Left lobe of liver (tissue), 2 donors: Measurements from ENCODE around the gene SUCLG1. TPM values are rescaled to one million over a fixed set of nuclear protein-coding genes. Genes with fewer than 3 reads are reported as not detected.
"Not testable (repeated sequence)": the region's sequence is repeated elsewhere in the genome, so short reads cannot be mapped to it uniquely, and the experiment has no call there.

Experiments
- ATAC-seq: fragments of 200-7000 bp; cut with Tn5 transposase; one replicate; pipeline ENCODE4 v1.9.1; 2020; ENCODE audit warnings: mild to moderate bottlenecking, moderate library complexity
- DNase-seq: peaks from one replicate; pipeline ENCODE4 v3.0.0-alpha.2; 2020; ENCODE audit warnings: low spot score
- total RNA-seq: library from RNA; stranded (reverse); gene quantifications from one replicate; pipeline ENCODE4 v1.2.1, GENCODE V29; 2021
- donor health status: DM: no; HTN: no; CAD: no; lungs with moderate emphysema.
- donor health status: DM: no; HTN: yes; CAD: no.

The SUCLG1 gene
- 82.0 TPM for total RNA-seq

DNA sequence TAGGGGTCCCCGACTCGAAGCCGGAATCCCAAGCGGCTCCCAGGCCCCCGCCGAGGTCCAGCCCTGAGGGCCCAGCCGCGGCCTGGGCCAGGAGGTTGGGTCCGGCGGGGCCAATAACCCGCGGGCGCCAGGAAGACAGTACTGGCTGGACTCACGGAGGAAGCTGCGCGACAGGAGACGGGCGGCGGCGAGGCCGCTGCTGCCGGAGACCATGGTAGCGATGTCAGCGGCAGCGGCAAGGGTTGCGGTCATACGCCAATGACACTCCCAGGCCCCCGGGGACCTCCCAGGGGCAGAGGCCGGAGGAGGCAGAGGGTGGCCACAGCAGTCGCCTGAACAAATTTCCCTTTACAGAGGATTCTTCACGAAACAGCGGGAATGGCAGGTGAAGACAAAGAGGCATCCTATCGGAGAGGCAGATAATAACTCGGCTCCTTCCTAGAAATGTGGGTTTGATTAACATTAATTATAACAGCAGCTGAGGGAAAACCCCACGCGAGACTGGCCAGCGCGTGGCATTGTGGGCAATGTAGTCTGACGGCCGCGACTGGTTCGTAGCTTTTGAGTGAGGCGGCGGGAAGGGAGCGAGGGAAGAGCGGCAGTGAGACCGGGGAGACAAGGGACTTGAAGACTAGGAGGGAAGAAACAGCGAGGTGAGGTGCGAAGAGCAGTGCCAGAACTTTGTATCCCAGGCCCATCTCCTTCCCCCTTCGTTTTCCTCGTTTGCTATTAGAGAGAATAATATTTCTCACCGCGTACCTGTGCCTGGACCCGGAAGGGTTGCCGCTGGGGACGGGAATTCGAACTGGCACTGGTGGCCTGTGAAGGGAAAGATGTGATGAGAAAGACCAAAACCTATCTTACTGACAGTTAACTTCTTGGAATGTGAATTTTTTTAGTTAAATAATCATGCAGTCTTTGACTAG is at the start of gene SUCLG1:
Gene SUCLG1, minus strand, starts transcription at position 263 of the 926 bp plus-strand sequence. Its CDS starts 11 bp downstream, at position 252.
- peak; percentile 90 for DNase-seq
- ATAC-seq: peak; percentile 94

DNA sequence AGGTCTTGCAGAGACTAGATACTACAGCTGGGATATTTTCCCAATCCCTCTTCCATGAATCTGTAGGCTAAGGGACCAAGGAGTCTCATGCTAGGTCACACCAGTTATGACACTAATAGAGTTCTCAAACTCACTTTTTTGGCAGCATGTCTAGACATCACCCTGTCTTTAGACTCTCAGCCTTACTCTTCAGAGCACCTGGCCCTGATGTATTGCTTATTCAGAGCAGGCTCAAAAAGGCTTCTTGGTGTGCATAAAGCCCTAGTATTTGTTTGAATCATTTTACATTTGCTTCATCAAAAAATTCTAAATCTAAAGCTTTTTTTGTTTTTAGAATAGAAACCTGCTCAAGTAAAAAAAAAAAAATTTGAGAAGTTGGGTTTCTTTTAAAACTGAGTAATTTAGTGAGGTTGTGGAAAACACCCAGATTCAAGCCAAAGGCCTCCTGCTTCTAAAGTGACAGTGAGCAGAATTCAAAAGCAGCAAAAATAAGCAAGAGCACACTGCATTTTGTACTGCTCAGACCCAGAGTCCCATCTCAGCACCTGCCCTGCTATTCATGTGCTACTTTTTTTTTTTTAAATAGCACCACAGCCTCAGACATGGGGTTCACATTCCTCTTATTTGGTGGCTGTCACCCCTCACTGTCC is 39.2 kb upstream of the SUCLG1 start:
- no peak for ATAC-seq
- DNase-seq: no peak

DNA sequence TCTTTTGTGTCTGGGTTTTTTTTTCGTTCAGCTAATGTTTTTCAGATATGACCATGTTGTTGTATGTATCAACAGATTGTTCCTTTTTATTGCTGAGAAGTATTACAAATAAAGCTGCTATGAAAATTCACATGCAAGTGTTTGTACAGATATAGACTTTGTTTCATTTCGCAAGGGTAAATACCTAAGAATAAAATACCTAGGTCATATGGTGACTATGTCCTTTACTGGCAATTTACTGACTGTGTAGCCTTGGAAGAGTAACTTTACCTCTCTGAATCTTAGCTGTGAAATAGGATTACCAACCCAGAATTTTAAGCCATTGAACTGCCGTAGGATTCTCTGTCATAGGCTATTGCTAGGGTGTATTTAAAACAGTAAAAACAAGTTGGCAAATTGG is 38.2 kb upstream of the SUCLG1 start:
- ATAC-seq (no peak), DNase-seq (no peak)

DNA sequence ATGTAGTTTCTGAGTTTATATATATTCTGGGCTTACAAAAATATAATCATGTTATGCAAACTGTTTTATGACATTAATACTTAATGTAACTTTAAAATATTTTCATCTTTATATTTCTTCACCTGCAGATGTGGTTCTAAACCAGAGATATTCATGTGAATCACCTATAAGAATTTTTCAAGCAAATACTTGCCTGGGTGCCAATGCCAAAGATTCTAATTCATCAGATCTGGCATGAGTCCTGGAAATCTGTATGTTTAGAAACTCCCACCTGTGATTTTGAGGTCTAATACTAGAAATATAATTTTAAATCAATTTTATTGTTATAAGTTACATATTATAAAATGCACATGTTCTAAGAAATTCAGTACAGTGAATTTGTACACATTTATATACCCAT is 37.3 kb upstream of the SUCLG1 start:
- no peak for DNase-seq

DNA sequence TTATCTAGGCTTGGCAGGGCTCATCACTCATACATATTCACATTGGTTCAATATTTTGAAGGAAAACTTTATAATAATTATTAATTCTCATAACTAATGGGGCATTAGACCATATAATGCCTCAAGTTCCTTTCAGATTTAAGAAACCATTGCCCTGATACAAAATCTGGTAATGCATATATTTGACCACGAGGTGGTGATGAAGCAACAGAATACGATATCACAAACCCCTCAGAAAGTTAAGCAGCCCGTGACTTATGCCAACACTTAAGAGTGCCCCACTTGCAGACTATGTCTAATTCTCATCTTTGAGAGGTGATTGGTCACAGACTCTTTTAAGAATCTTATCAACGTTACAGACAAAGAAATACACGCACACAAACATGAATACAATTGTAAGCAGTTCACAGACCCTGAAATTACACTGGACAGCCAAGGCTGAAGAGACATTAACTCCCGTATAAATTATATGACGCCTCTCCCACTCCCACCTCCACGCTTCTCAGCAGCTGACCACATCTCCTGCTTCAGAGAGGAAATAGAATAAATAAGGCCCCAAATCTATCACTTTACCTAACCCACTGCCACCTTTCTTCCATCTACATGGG is 36.6 kb upstream of the SUCLG1 start:
- DNase-seq (no peak), ATAC-seq (peak; percentile 97)

More for the DNA sequence above, 37.3 kb upstream of the SUCLG1 start:
- ATAC-seq: no peak

DNA sequence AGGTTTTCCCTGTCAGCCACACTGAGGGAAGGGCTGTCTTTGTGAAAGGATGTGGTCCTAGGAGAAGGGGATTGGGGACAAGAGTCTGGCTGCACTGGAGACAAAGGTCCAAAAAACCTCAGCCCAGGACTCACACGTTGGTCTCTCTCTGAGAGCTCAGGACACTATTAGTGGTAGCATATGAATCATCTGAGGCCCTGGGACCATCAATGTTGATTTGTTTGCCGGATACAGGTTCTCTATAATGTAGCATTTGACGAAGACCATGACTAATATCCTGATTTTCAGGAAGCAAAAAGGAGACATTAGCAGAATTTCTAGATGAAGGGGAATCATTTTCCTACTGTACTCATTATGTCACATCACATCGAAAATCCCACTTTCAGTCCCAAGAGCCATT is 35.0 kb upstream of the SUCLG1 start:
- ATAC-seq (no peak), DNase-seq (no peak)

DNA sequence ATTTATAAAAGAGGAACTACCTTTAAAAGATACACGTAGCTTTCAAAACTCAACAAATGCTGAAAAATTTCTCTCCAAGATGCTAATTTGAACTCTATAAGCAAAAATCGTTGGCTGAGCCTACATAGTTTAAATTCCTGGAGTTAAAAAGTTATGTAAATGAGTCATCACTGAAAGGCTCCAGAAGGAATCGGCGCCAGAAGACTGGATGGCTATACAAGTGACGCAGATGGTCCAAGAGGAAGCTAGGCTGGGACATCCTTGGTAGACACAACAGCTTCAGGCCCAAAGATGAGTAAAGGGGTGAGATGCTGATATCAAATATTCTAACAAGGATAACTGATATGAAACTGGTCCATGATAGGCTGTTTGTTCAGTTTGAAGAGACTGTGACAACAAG is 34.4 kb upstream of the SUCLG1 start:
- DNase-seq (no peak), ATAC-seq (no peak)

DNA sequence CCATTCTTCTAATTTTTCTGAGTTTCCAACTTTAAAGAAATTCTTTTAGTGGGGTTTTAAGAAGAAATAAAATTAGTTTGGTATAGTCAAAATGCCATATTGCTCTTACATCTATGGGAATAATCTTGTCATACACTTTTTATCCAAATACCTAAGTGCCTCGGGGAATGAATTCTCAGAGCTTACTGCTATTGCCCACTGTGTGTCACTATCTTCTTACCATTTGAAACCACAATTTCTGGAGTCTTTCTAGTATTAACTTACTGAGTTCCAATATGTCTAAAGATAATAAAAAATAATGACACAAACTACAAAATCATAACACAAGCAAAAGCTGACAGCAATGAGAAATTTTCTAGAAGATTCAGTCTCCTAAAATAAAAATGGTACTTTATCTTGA is 33.5 kb upstream of the SUCLG1 start:
- ATAC-seq: no peak
- DNase-seq: no peak

DNA sequence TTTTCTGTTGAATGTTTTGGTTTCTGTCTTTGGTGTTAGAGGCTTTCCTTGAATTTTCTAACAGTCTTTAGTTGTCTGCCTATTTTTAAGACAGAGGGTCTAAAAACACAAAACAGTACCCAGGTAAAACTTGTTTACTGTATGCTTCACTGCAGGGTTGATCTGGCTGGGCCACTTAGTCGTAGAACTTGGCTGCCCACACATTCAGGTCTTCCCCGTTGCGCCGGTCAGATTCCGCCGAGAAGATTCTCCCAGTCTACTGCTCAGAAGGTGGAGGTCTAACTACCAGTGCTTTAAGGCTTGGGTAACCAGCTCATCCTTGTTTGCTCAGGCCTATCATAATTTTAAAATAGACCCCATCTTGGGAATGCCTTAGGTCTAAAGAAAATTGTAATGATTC is 32.7 kb upstream of the SUCLG1 start:
- no peak for DNase-seq
- no peak for ATAC-seq

DNA sequence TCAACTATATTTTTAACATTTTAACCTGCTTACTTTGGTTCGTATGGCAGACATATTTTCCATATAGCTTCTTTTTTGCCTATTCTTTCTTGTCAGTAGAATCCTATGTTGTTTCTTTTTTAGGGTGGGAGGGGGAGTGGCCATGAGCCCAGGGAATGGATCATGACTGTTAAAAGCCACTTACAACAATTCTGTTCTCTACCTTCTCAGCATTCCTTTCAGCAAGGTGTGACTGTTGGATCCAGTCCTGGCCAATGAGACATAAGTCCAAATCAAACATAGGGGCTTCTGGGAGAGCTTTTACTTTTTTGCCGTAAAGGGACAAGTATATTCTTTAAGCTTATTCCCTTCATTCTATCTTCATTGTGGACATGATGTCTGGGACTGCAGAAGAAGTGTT is 32.2 kb upstream of the SUCLG1 start:
- DNase-seq (no peak), ATAC-seq (no peak)

DNA sequence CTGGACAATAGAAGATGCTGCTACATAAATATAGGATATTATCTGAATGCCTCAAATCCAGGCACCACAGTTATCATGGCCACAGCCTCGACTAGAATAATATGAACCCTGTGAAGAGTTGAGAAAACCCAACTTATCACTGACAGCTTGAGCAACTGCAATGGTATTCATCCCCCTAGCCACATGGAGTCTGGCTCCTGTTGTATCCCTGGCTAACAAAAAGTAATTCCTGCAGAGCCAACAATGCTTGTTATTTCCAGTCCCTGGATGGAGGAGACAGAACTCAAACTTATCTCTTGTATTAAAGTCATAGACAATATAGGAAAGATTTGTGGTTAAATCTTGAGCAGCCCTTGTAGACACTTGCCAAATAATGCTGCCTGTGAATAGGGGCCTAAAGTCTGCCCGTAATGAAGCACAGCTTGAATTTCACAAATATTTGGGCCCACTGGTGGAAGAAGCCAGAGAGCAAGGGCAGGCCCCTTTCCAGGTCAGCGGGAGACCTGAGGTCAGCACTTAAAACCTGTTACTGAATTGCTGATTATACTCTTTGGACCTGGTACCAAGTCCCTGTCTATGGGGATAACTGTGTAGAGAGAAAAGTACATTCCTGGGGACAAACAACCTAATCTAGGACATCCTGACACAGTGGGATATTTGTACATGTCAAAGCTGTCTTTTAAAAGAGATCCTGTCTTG is 28.4 kb upstream of the SUCLG1 start:
- ATAC-seq (peak; percentile 87), DNase-seq (peak; percentile 57)

DNA sequence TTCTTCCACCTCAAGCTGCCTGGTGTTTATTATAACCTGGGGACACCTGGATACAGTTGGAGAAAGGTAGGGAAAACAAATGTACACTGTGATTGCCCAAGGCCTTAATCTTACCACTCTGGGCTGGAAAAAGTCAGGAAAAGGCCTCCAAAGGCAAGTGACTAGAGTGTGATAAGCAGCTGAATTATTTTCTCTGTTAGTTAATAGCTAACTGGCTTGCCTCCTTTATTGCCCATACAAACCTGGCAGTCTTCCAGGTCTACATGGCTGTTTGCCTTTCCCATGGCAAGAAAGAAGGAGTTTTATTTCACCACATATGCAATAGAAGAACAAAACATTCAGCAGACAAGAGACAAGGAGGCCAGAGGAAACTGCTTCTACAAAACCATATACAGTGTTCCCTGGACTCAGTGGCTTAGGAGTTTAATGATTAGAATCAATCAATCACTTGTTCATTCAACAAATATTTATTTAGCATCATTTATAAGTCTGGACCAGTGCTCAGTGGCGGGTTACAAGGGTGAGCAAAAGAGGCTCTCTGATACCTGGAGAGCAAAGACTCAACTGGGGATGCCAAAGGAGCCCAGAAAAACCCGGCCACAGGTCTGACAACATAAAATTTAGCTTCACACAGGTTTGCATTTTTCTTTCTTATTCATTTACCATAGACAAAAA is 27.5 kb upstream of the SUCLG1 start:
- ATAC-seq (peak; percentile 76), DNase-seq (peak; percentile 61)

DNA sequence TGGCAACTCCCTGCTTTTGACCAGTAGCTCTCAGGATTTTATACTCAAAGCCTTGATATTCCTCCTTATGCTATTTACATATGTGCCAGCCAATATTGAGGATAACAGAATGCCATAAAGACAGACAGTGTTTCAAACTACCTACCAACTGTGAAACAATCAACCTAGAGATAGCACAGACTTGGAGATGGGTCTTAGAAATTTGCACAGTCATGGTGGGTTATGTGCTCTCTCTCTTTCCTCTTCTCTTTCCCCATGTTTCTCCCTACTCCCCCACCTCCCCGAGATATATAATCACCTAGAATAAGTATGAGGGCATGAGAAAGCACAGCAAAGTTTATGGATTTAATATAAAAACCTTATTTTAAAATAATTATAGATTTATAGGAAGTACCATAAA is 24.2 kb upstream of the SUCLG1 start:
- DNase-seq (no peak), ATAC-seq (no peak)

DNA sequence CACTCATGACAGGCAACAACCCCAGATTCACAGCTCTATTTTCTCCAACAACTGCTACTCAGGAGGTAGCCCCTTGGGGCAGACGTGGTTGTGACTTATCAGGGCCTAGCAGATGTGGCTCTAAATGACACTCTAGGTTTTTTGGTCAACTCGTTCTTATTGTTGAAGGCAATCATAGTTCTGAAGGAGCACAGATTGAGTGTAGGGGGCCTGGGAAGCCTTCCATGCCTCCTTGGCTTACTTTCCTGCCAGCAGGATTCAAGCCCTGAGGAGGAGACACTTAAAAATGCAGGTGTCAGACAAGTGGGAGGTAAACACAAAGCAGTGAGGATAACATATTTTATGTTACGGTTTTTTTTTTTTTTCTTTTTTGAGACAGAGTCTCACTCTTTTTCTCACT is 23.5 kb upstream of the SUCLG1 start:
- ATAC-seq (no peak), DNase-seq (no peak)

DNA sequence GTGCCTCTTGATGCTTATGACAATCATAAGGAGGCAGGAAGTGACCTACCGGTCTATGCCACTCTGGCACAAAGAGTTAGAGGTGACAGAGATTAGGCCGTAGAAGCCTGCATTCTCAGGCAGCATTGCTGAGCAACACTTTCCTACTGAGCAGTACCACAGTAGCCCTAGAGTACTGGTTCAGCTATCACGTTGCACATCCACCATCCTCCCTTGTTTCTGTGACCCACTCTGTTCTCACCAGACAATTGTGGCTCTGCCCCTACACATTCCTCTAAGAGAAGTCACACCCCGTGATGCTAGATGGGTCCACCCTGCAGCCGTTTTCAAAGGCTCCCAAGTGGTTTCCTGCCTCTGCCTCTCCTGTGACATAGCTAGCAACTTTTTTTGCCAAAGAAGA is 22.6 kb upstream of the SUCLG1 start:
- no peak for ATAC-seq
- DNase-seq: no peak

DNA sequence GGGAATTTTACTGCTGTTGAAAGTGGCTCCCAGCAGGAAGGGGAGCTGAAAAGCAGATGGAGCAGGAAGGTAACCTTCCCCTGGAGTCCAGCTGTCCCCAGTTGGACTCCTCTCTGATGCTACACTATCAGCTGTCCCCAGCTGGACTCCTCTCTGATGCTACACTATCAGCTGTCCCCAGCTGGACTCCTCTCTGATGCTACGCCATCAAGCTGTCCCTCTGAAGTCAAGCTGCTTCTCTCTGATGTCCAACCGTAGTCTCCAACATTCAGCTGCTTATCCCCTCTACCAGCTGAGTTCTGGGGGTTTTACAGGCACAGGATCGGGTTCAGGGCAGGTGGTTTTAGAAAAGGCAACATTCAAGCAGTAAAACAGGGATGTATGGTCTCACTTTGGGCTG is 19.8 kb upstream of the SUCLG1 start:
- ATAC-seq: no peak
- DNase-seq: no peak

DNA sequence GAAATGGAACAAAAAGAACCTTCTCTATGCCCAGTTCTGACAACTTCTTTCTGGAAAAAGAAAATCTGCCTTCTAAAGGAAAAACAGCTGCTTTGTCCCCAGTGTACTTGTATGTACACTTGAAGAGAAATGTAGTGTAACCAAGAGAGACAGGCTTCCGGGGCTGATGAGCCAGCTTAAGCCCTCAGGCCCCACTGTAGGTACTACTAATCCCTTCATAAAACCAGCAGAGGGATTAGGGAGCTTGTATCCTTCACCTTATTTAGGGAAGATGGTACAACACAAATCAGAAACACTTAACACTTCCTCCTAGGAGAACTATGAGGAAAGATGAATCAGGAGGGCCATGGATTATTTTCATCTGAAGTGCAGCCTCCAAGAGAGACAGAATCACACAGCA is 18.8 kb upstream of the SUCLG1 start:
- ATAC-seq: no peak

DNA sequence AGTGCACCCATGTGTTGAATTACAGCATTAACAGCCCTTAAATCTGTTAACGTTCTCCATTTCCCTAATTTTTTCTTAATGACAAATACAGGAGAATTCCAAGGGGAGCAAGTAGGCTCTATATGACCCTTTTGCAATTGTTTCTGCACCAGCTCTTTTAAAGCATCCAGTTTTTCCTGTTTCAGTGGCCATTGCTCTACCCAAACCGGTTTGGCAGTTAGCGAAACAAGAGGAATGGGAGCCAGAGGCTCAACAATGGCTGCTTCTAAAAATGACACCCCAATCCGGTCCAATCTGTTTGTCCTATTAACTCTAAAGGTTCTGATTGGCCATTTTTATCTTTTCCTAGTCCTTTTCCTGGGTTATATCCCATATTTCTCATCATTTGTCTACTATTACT is 15.1 kb upstream of the SUCLG1 start:
- DNase-seq (no peak), ATAC-seq (no peak)

More for the DNA sequence above, 18.8 kb upstream of the SUCLG1 start:
- no peak for DNase-seq

DNA sequence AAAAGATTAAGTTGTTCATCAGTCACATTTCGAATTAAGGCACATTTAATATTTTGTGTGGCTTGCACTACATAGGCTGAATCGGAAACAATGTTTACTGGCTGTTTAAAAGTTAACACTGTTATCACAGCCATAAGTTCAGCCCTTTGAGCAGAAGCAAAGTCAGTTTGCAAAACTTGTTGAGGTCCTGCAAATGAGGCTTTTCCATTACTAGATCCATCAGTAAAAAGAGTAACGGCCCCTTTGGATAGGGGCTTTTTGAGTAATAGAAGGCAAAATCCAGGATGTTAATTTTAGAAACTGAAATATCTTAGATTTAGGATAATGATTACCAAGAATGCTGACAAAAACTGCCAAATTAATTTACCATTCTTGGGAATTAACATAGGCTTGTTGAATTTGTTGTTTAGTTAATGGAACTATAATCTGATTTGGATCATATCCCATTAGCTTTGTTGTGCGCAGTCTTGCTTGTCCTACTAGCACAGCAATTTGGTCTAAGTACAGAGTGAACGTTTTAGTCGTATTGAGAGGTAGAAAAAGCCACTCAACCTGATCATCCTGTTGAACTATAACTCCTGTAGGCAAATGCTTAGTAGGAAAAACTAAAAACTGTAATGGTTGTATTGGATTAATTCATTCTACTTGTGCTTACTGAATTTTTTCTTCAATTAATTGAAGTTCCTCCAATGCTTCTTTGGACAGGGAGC is 13.9 kb upstream of the SUCLG1 start:
- ATAC-seq (no peak), DNase-seq (no peak)

DNA sequence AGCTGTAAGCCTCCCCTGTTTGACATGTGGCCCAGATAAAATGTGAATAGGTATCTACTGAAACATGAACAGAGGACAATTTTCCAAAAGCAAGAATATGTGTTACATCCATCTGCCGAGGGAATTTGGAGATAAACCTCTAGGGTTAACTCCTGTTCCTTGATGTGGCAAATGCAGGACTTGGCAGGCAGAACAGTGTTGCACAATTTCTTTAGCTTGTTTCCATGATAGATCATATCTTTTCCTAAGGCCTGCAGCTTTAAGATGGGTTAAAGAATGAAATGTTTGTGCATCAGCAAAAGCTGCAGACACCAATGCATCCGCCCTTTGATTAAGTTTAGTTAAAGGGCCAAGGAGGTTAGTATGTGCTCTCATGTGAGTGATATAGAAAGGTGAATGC is 13.3 kb upstream of the SUCLG1 start:
- ATAC-seq: not testable (repeated sequence)
- peak; percentile 53 for DNase-seq
